Superior temporal gyrus (tissue), 1 donor: ENCODE measurements around the gene AMH.
A peak's percentile ranks its signal among the peaks of the same experiment; 100 is the strongest.

Source experiments
- DNase-seq: peaks from one replicate; pipeline ENCODE4 v3.0.0-alpha.2; 2016; ENCODE audit errors: extremely low spot score

The AMH gene

GRCh38 chr19:2287585-2288337, 38.6 kb downstream of the AMH start:
- no peak for DNase-seq

GRCh38 chr19:2288338-2288817, 39.3 kb downstream of the AMH start:
- DNase-seq = no peak

GRCh38 chr19:2288818-2289713, 39.9 kb downstream of the AMH start:
- no peak for DNase-seq

- no peak for DNase-seq
These were observed 40.8 kb downstream of the AMH start for GRCh38 chr19:2289714-2290435.

GRCh38 chr19:2290441-2291184, 41.5 kb downstream of the AMH start:
- DNase-seq = no peak

- DNase-seq = no peak
These were observed 42.1 kb downstream of the AMH start for GRCh38 chr19:2291185-2291751.

- DNase-seq = peak; percentile 36
These were observed 45.7 kb downstream of the AMH start for GRCh38 chr19:2294687-2295335.

- DNase-seq = no peak
These were observed 47.0 kb downstream of the AMH start for GRCh38 chr19:2296141-2296540.

GRCh38 chr19:2300533-2300932, 51.4 kb downstream of the AMH start:
- DNase-seq = no peak
